HL-60 (cell line): Measurements from ENCODE around the gene SYT5.
A peak's percentile ranks its signal among the peaks of the same experiment; 100 is the strongest.
"Not testable (repeated sequence)": the region's sequence is repeated elsewhere in the genome, so short reads cannot be mapped to it uniquely, and the experiment has no call there.

Experiments
- DNase-seq, 2 experiments: peaks; one replicate each; pipeline ENCODE4 v3.0.0-alpha.2; 2010 to 2020; ENCODE audit warnings: low read depth in 1 of 2, low spot score in 1 of 2
- H3K27ac ChIP-seq: fragments of 250-450 bp; sonication (Bioruptor Pico); replicated peaks from 2 replicates; pipeline ENCODE4 v1.5.1; 2020; ENCODE audit warnings: mild to moderate bottlenecking, moderate library complexity
- H3K27me3 ChIP-seq: fragments of 250-450 bp; sonication (Bioruptor Pico); 2 replicates; pipeline ENCODE4 v1.5.1; 2021; ENCODE audit warnings: mild to moderate bottlenecking, moderate library complexity; ENCODE audit not compliant: insufficient read depth, poor library complexity, severe bottlenecking
- H3K4me3 ChIP-seq: replicated peaks from 2 replicates; pipeline ENCODE4 v1.5.1; 2011; ENCODE audit warnings: mild to moderate bottlenecking, control low read depth, low read length; ENCODE audit not compliant: insufficient read depth
- CTCF ChIP-seq: IDR thresholded peaks from one replicate; pipeline ENCODE4 v1.5.1; 2011; ENCODE audit warnings: low read length, control low read depth, inconsistent platforms; ENCODE audit not compliant: insufficient read depth
- GABPA ChIP-seq: IDR thresholded peaks from 2 replicates; pipeline ENCODE4 v1.6.1; 2012; ENCODE audit warnings: low read depth
- POLR2AphosphoS5 ChIP-seq: IDR thresholded peaks from 2 replicates; pipeline ENCODE4 v1.6.1; 2012; ENCODE audit warnings: low read depth
- REST ChIP-seq: IDR thresholded peaks from 2 replicates; pipeline ENCODE4 v1.6.1; 2012; ENCODE audit warnings: low read depth; ENCODE audit not compliant: insufficient replicate concordance
- SPI1 ChIP-seq: IDR thresholded peaks from 2 replicates; pipeline ENCODE4 v1.6.1; 2012; ENCODE audit warnings: low read depth, mild to moderate bottlenecking, borderline replicate concordance

Gene SYT5

GRCh38 chr19:55209693-55210472 is 29.8 kb upstream of the SYT5 start:
- TF ChIP-seq REST (no peak), GABPA (no peak), POLR2AphosphoS5 (no peak), SPI1 (no peak), CTCF (no peak)
- no peak overlapping the region for H3K27ac ChIP-seq
- no peak for DNase-seq
- no peaks in the 10 kb centered on the region for H3K27me3 ChIP-seq
- no peak overlapping the region for H3K4me3 ChIP-seq

- no peak within 1 kb of the TSS for H3K4me3 ChIP-seq
- no peaks in the 10 kb centered on the region for H3K27me3 ChIP-seq
- no peak within 1 kb of the TSS for H3K27ac ChIP-seq
- TF ChIP-seq SPI1, result peak; percentile 39; the same call in 1 of the 2 replicates
- TF ChIP-seq REST, result no peak
- DNase-seq, result peak in 1 of 2 experiments; percentile 41
Observed at GRCh38 chr19:55208880-55209692, 29.0 kb upstream of the SYT5 start, which contains the start of gene PTPRH. Gene PTPRH (minus strand): TSS chr19:55209501. CDS start chr19:55209433, 68 bp downstream.

- DNase-seq, result peak in 1 of 2 experiments; percentile 50
- H3K4me3 ChIP-seq, result no peak overlapping the region
- no peak overlapping the region for H3K27ac ChIP-seq
Observed at GRCh38 chr19:55206664-55207500, 26.8 kb upstream of the SYT5 start.

GRCh38 chr19:55202199-55202598 is 22.1 kb upstream of the SYT5 start:
- H3K4me3 ChIP-seq, DNase-seq, H3K27me3 ChIP-seq, H3K27ac ChIP-seq: not testable (repeated sequence)

More at GRCh38 chr19:55206664-55207500, 26.8 kb upstream of the SYT5 start:
- no peaks in the 10 kb centered on the region for H3K27me3 ChIP-seq
- no peak for TF ChIP-seq POLR2AphosphoS5
- TF ChIP-seq SPI1, result no peak
